B cell (primary cell): ENCODE data around the gene ACTRT3. TPM values are rescaled to one million over a fixed set of nuclear protein-coding genes. Genes with fewer than 3 reads are reported as not detected.

Experiments used
- ATAC-seq: fragments of 200-7000 bp; cut with Tn5 transposase; one replicate; pipeline ENCODE4 v1.10.0; 2021; ENCODE audit warnings: low read depth, mild to moderate bottlenecking, moderate number of reproducible peaks, moderate library complexity
- CTCF ChIA-PET: fragments of 350-600 bp; sonication (Branson Sonifier 250); formaldehyde crosslinking; loops from one replicate; lab custom pipeline; 2021; ENCODE audit warnings: antibody characterized with exemption, inconsistent platforms; lab: Charles Lee
- POLR2A ChIA-PET: fragments of 350-600 bp; sonication (Branson Sonifier 250); formaldehyde crosslinking; loops from one replicate; lab custom pipeline; 2021; ENCODE audit warnings: antibody characterized with exemption; lab: Charles Lee
- DNase-seq: peaks from one replicate; pipeline ENCODE4 v3.0.0; 2013
- H2AFZ ChIP-seq: 2 replicates; pipeline ENCODE4 v1.6.1; 2012; ENCODE audit warnings: mild to moderate bottlenecking, low read depth, low read length; ENCODE audit not compliant: insufficient read depth, poor library complexity, severe bottlenecking
- H3K27ac ChIP-seq, 2 donors: 1 replicate in 1 of 2; 2 replicates in 1 of 2; pipeline ENCODE4 v1.5.1; 2012 to 2013; ENCODE audit warnings: low read length in 2 of 2, mild to moderate bottlenecking in 2 of 2, moderate library complexity in 1 of 2
- H3K27me3 ChIP-seq, 4 experiments: fragments of 200-600 bp in 1 of 4; sonication (generic) in 1 of 4; replicated peaks in 1 of 4; 1 replicate in 2 of 4; 2 replicates in 2 of 4; pipeline versions ENCODE4 v1.6.1 to v1.7.0; 2013 to 2016; ENCODE audit warnings: low read length in 3 of 4, mild to moderate bottlenecking in 2 of 4, mixed read lengths in 1 of 4, moderate library complexity in 1 of 4; ENCODE audit not compliant: insufficient read depth in 4 of 4, control insufficient read depth in 3 of 4; ENCODE audit errors: control extremely low read depth in 1 of 4
- H3K36me3 ChIP-seq, 2 experiments: replicated peaks in 1 of 2; 1 replicate in 1 of 2; 2 replicates in 1 of 2; pipeline versions ENCODE4 v1.6.1 to v1.7.1; 2013; ENCODE audit warnings: low read length in 1 of 2; ENCODE audit not compliant: insufficient read depth in 2 of 2, control insufficient read depth in 1 of 2; ENCODE audit errors: control extremely low read depth in 1 of 2, extremely low read depth in 1 of 2
- H3K4me1 ChIP-seq, 2 donors: fragments of 200-600 bp in 1 of 2; sonication (generic) in 1 of 2; 1 replicate in 1 of 2; 2 replicates in 1 of 2; pipeline versions ENCODE4 v1.5.1 to v1.6.1; 2013 to 2017; ENCODE audit warnings: low read length in 2 of 2; ENCODE audit not compliant: control insufficient read depth in 2 of 2, insufficient read depth in 2 of 2
- H3K4me2 ChIP-seq: replicated peaks from 2 replicates; pipeline ENCODE3; 2012; ENCODE audit warnings: mild to moderate bottlenecking, low read depth, low read length; ENCODE audit not compliant: poor library complexity, severe bottlenecking
- H3K4me3 ChIP-seq, 5 experiments: fragments of 200-600 bp in 1 of 5; sonication (generic) in 1 of 5; 1 replicate in 3 of 5; 2 replicates in 2 of 5; pipeline versions ENCODE4 v1.5.1 to v1.7.0; 2011 to 2016; ENCODE audit warnings: low read length in 4 of 5, mild to moderate bottlenecking in 4 of 5, low read depth in 2 of 5, control low read depth in 1 of 5, moderate library complexity in 1 of 5; ENCODE audit not compliant: insufficient read depth in 1 of 5; ENCODE audit errors: control extremely low read depth in 1 of 5, extremely low read depth in 1 of 5
- H3K79me2 ChIP-seq: fragments of 200-600 bp; sonication (generic); one replicate; pipeline ENCODE4 v1.6.0; 2016; ENCODE audit warnings: low read length; ENCODE audit not compliant: control insufficient read depth, insufficient read depth
- H3K9ac ChIP-seq: fragments of 200-600 bp; sonication (generic); 2 replicates; pipeline ENCODE4 v1.6.1; 2017; ENCODE audit warnings: mild to moderate bottlenecking, low read length, moderate library complexity
- H3K9me3 ChIP-seq, 3 donors: one replicate each; pipeline versions ENCODE4 v1.6.1 to v1.7.1; 2013; ENCODE audit warnings: low read length in 2 of 3; ENCODE audit not compliant: control insufficient read depth in 2 of 3, insufficient read depth in 1 of 3; ENCODE audit errors: control extremely low read depth in 1 of 3
- H4K20me1 ChIP-seq: 2 replicates; pipeline ENCODE4 v1.6.0; 2012; ENCODE audit warnings: mild to moderate bottlenecking, low read length; ENCODE audit not compliant: insufficient read depth, control insufficient read depth, poor library complexity, severe bottlenecking
- H3K27ac Mint-ChIP-seq: one replicate; pipeline ENCODE4 v1.8.0; 2021; ENCODE audit warnings: mixed read lengths
- H3K27me3 Mint-ChIP-seq: one replicate; pipeline ENCODE4 v1.8.0; 2021; ENCODE audit warnings: mixed read lengths
- H3K4me1 Mint-ChIP-seq: one replicate; pipeline ENCODE4 v1.8.0; 2021; ENCODE audit warnings: mixed read lengths
- H3K4me3 Mint-ChIP-seq: one replicate; pipeline ENCODE4 v1.8.0; 2021; ENCODE audit warnings: mixed read lengths
- H3K9me3 Mint-ChIP-seq: one replicate; pipeline ENCODE4 v1.8.0; 2022; ENCODE audit warnings: mixed read lengths; ENCODE audit not compliant: insufficient read depth
- EZH2 ChIP-seq: IDR thresholded peaks from 2 replicates; pipeline ENCODE4 v1.6.1; 2012; ENCODE audit warnings: borderline replicate concordance, low read depth, mild to moderate bottlenecking, moderate library complexity, low read length; ENCODE audit not compliant: insufficient read depth, poor library complexity, severe bottlenecking
- WGBS: methylation state at CpG from one replicate; pipeline ENCODE4 v1.1.5; 2013; ENCODE audit warnings: missing lambda C conversion rate; ENCODE audit not compliant: insufficient coverage; 5-methylcytosine and 5-hydroxymethylcytosine counted together
- intact Hi-C: fragments of 100-400 bp; cut with micrococcal nuclease; formaldehyde crosslinking; loops from one replicate; pipeline ENCODE4 v1.10.0; 2022
- polyA plus RNA-seq: library from polyadenylated mRNA; depleted of rRNA; stranded (reverse); fragments of >200 nt; gene quantifications from 2 replicates; pipeline ENCODE4 v1.2.3, GENCODE V29; 2012
- total RNA-seq, 2 donors: library from RNA; stranded (reverse); fragments of 120-200 nt in 1 of 2; gene quantifications; 1 replicate in 1 of 2; 2 replicates in 1 of 2; pipeline versions ENCODE4 v1.2.3 to v1.2.4, GENCODE V29; 2013 to 2022
- TF ChIP-seq, protein P1 (sequence below): fragments of 200-600 bp; IDR thresholded peaks from one replicate; pipeline ENCODE4 v1.8.0; 2022; ENCODE audit warnings: antibody characterized with exemption, mild to moderate bottlenecking

The ACTRT3 gene
- total and polyA plus RNA-seq, 2 donors (not counting 1 experiment from before 2014, with no cell fraction given) = 0.18 to 0.37 TPM

DNA sequence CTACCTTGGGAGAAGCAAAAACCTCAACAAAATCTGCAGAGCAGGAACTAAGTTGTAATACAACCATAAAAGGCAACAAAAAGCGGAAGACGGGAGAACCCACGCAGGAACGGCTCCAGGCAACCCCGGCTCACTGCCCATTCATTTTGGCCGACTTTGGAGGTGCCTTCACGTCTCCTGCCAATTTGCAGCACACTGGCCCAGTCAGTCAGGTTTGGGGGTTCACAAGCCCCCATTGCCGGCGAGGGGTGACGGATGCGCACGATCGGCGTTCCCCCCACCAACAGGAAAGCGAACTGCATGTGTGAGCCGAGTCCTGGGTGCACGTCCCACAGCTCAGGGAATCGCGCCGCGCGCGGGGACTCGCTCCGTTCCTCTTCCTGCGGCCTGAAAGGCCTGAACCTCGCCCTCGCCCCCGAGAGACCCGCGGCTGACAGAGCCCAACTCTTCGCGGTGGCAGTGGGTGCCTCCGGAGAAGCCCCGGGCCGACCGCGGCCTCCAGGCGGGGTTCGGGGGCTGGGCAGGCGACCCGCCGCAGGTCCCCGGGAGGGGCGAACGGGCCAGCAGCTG lies 5.0 kb downstream of the ACTRT3 start:
- Histone ChIP-seq H3K79me2 (no peaks in the 10 kb centered on the region), H3K4me2 (peak overlapping the region; percentile 81), H3K27ac (peak overlapping the region; percentile 95 to 98), H3K4me3 (peak overlapping the region; percentile 70 to 100 (median 87)), H4K20me1 (no peaks in the 10 kb centered on the region), H3K9ac (peak overlapping the region; percentile 74), H3K36me3 (no peaks in the 10 kb centered on the region), H3K27me3 (no peaks in the 10 kb centered on the region), H3K4me1 (peaks cover 9 to 15% of the 10 kb centered on the region in 2 donors), H2AFZ (peak overlapping the region; percentile 62), H3K9me3 (peaks cover 0 to 24% (median 0%) of the 10 kb centered on the region in 3 donors)
- peaks cover 6% of the 10 kb centered on the region for H3K9me3 Mint-ChIP-seq
- ATAC-seq (peak; percentile 35), DNase-seq (peak; percentile 87)
- peak overlapping the region; percentile 100 for H3K4me3 Mint-ChIP-seq
- peaks cover 23% of the 10 kb centered on the region for H3K4me1 Mint-ChIP-seq
- intact Hi-C loops = loop anchor here (2.0 to 5.0 kb wide), 5 partner anchors 48 to 1106 kb away; partner anchors contain the start of genes LRRC34, LRRIQ4, RPL22L1 and SEC62
- POLR2A ChIA-PET = interaction anchor here (0.5 to 1.6 kb wide), 10 partner anchors 9 to 593 kb away, joined by 3 to 10 read pairs (median 4); partner anchors contain the start of genes MYNN, PHC3, SEC62 and SKIL
- WGBS = under 1% methylated on average over 46 of the region's 46 CpGs
- TF ChIP-seq, protein P1, sequence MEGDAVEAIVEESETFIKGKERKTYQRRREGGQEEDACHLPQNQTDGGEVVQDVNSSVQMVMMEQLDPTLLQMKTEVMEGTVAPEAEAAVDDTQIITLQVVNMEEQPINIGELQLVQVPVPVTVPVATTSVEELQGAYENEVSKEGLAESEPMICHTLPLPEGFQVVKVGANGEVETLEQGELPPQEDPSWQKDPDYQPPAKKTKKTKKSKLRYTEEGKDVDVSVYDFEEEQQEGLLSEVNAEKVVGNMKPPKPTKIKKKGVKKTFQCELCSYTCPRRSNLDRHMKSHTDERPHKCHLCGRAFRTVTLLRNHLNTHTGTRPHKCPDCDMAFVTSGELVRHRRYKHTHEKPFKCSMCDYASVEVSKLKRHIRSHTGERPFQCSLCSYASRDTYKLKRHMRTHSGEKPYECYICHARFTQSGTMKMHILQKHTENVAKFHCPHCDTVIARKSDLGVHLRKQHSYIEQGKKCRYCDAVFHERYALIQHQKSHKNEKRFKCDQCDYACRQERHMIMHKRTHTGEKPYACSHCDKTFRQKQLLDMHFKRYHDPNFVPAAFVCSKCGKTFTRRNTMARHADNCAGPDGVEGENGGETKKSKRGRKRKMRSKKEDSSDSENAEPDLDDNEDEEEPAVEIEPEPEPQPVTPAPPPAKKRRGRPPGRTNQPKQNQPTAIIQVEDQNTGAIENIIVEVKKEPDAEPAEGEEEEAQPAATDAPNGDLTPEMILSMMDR = no peak
- TF ChIP-seq EZH2 = no peak
- CTCF ChIA-PET = interaction anchor here (1.1 to 3.2 kb wide), 5 partner anchors 9 to 1047 kb away, joined by 3 to 21 read pairs (median 6); partner anchors contain the start of genes LRRC34, LRRIQ4 and MYNN
- no peaks in the 10 kb centered on the region for H3K27me3 Mint-ChIP-seq
- peak overlapping the region; percentile 100 for H3K27ac Mint-ChIP-seq

DNA sequence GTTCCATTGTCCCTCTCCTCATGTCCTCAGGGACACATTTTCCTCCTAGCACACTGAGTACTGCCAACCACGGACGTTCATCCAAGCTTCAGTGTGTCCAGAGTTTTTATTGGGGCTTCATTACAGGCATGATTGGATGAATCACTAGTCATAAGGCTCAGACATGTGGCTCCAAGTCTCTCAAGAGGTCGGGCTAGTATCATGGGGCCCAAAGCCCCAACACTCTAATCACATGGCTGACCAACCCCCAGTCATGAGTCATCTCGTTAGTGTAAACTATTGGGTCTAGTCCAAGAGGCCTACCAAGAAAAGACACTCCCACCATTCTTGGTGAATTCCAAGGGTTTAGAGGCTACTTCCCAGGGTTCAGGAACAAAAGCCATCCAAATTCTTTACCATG lies 8.9 kb downstream of the ACTRT3 start:
- intact Hi-C loops = loop anchor here (5.0 kb wide), 1 partner anchor 652 kb away; no protein-coding TSS in a partner anchor
- Mint-ChIP-seq H3K27me3 (no peaks in the 10 kb centered on the region), H3K27ac (no peak overlapping the region), H3K9me3 (peaks cover 4% of the 10 kb centered on the region), H3K4me1 (peaks cover 21% of the 10 kb centered on the region), H3K4me3 (no peak overlapping the region)
- whole genome bisulfite sequencing = 83% methylated on average over 3 of the region's 4 CpGs
- H3K9ac ChIP-seq = no peak overlapping the region
- H3K27me3 ChIP-seq = peaks cover 0 to 2% (median 0%) of the 10 kb centered on the region in 4 experiments
- no peaks in the 10 kb centered on the region for H3K79me2 ChIP-seq
- POLR2A ChIA-PET = no interaction called here
- H3K4me3 ChIP-seq = no peak overlapping the region
- H3K27ac ChIP-seq = no peak overlapping the region
- no peak overlapping the region for H3K4me2 ChIP-seq
- DNase-seq (no peak), ATAC-seq (no peak)
- no peaks in the 10 kb centered on the region for H4K20me1 ChIP-seq
- H3K4me1 ChIP-seq = peaks cover 13 to 15% of the 10 kb centered on the region in 2 donors
- TF ChIP-seq EZH2 = no peak
- TF ChIP-seq, protein P1 = no peak
- no peaks in the 10 kb centered on the region for H3K36me3 ChIP-seq
- CTCF ChIA-PET = interaction anchor here (1.2 kb wide), 1 partner anchor 102 kb away, joined by 3 read pairs; no protein-coding TSS in a partner anchor
- H3K9me3 ChIP-seq = peaks cover 0 to 13% (median 0%) of the 10 kb centered on the region in 3 donors
- no peak overlapping the region for H2AFZ ChIP-seq
